PC-3 (cell line): ENCODE results near the gene XRCC6.

ENCODE experiments used
- CTCF ChIP-seq: fragments of 300-600 bp; sonication (generic); conservative IDR thresholded peaks from 2 replicates; pipeline ENCODE4 v1.5.1; 2017; ENCODE audit warnings: antibody characterized with exemption, low read depth, mild to moderate bottlenecking, low read length
- EZH2phosphoT487 ChIP-seq: fragments of 300-600 bp; sonication (generic); IDR thresholded peaks from 2 replicates; pipeline ENCODE4 v1.6.1; 2018; ENCODE audit warnings: mild to moderate bottlenecking, antibody characterized with exemption, low read length, borderline replicate concordance

DNA sequence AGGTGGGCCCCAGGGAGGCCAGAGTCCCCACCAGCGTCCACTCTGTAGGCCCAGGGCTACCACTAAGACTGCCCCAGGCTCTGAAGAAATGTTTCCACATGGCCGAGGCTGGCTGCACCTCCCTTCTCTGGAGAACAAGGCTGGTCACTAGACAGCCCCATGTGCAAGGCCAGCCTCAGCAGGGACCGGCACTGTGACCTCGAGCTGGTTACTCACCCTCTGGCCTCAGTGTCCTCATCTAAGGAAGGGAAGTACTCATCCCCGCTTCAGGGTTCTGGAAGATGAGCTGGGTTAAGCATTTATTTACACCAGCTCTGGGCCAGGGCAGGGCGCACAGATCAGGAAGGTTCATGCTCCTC is 41.1 kb upstream of the XRCC6 start:
- no peak for TF ChIP-seq CTCF
- no peak for TF ChIP-seq EZH2phosphoT487
